Loucy (cell line): ENCODE measurements around the gene FMN1.

Experiments used
- EZH2phosphoT487 ChIP-seq: fragments of 200-600 bp; IDR thresholded peaks from 2 replicates; pipeline ENCODE4 v1.6.1; 2018; ENCODE audit warnings: antibody characterized with exemption, mild to moderate bottlenecking, moderate library complexity, borderline replicate concordance
- TF ChIP-seq, protein P1 (sequence below): fragments of 200-600 bp; sonication (generic); conservative IDR thresholded peaks from 2 replicates; pipeline ENCODE4 v1.5.1; 2014; ENCODE audit warnings: mild to moderate bottlenecking, antibody characterized with exemption, low read length

DNA sequence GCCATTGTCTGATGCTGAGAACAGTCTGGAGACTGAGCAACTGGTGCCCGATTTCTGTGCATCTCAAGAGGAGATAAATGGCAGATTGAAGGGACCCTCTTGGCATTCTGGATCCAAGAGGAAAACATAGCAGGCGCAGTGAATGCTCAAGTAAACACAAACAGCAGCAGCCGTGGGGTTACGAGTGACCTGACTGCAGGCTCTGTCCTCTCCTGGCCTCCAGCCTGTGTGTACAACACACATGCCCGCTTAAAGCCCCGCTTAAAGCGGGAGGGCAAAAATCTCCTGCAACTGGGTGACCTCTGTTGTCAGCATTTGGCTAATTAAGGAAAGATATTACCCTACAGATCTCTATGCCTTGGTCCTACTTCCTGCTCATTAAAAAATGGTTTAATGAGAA is 356.2 kb downstream of the FMN1 start:
- no peak for TF ChIP-seq EZH2phosphoT487
- TF ChIP-seq, protein P1, sequence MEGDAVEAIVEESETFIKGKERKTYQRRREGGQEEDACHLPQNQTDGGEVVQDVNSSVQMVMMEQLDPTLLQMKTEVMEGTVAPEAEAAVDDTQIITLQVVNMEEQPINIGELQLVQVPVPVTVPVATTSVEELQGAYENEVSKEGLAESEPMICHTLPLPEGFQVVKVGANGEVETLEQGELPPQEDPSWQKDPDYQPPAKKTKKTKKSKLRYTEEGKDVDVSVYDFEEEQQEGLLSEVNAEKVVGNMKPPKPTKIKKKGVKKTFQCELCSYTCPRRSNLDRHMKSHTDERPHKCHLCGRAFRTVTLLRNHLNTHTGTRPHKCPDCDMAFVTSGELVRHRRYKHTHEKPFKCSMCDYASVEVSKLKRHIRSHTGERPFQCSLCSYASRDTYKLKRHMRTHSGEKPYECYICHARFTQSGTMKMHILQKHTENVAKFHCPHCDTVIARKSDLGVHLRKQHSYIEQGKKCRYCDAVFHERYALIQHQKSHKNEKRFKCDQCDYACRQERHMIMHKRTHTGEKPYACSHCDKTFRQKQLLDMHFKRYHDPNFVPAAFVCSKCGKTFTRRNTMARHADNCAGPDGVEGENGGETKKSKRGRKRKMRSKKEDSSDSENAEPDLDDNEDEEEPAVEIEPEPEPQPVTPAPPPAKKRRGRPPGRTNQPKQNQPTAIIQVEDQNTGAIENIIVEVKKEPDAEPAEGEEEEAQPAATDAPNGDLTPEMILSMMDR = no peak
